Measurements from ENCODE around the gene SWT1. TPM values are rescaled to one million over a fixed set of nuclear protein-coding genes. Genes with fewer than 3 reads are reported as not detected.

The SWT1 gene
- total and polyA plus RNA-seq, 9 of the 15 experiments (the other 6 are each of a cell fraction or from before 2014, with no cell fraction given): 1.5 to 3.4 (median 2.3) TPM

DNA sequence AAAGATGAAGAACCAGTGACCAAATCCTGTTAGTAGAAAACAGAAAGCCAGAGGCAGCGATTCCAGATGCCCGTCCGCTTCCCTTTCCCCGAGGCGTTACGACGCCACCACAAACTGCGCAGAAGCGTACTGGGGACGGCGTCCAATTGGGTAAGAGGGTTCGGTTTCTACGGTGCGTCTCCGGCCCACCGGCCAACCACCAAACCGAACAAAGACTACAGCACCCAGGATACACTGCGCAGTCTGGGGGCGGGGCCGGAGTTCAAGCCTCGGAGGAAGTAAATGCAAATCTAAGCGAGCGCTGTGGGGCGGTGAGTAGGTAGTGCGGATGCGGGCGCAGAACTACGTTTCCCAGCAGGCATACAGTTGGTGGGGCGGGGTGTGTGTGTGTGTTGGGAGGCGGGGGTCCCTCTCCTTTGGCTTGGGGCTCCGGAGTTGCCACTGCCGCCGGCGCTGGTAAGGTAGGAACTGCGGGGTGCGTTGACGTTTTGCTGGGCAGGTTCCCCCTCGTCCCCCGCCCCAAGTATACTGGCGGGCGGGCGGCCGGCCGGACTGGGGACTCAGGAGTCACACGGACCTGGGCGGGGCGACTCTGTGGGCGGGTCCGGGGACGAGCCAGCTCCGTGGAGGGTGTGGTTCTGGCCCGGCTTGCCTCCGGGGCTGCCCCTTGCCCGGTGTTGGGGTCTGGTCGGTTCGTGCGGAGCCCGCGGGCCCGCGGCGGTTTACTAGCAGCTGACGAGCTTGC, at the start of gene SWT1, which contains the start of gene TRMT1L (continued):
- TF ChIP-seq, protein P1, sequence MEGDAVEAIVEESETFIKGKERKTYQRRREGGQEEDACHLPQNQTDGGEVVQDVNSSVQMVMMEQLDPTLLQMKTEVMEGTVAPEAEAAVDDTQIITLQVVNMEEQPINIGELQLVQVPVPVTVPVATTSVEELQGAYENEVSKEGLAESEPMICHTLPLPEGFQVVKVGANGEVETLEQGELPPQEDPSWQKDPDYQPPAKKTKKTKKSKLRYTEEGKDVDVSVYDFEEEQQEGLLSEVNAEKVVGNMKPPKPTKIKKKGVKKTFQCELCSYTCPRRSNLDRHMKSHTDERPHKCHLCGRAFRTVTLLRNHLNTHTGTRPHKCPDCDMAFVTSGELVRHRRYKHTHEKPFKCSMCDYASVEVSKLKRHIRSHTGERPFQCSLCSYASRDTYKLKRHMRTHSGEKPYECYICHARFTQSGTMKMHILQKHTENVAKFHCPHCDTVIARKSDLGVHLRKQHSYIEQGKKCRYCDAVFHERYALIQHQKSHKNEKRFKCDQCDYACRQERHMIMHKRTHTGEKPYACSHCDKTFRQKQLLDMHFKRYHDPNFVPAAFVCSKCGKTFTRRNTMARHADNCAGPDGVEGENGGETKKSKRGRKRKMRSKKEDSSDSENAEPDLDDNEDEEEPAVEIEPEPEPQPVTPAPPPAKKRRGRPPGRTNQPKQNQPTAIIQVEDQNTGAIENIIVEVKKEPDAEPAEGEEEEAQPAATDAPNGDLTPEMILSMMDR (IDR thresholded peaks at IDR 0.05 in 2 of 3, conservative IDR thresholded peaks at IDR 0.05 in 1 of 3; ENCODE audit: insufficient read depth in 2 of 3, low read depth in 1 of 3, low read length in 3 of 3): no peak
- TF ChIP-seq ESRRB (CRISPR knock-in tag; IDR thresholded peaks at IDR 0.05; ENCODE audit: borderline replicate concordance) (no peak), PCBP1 (IDR thresholded peaks at IDR 0.05; ENCODE audit: low read depth, low read length, poor library complexity, severe bottlenecking) (peak; percentile 15), ELF2 (CRISPR knock-in tag; IDR thresholded peaks at IDR 0.05) (no peak), HOXB6 (CRISPR knock-in tag; IDR thresholded peaks at IDR 0.05; ENCODE audit: borderline replicate concordance) (no peak), TAL1 (IDR thresholded peaks at IDR 0.05) (no peak), FIP1L1 (IDR thresholded peaks at IDR 0.05; ENCODE audit: low read depth, low read length, poor library complexity, severe bottlenecking) (peak; percentile 19), SIX5 (IDR thresholded peaks at IDR 0.05; ENCODE audit: borderline replicate concordance in 1 of 2, insufficient read depth in 1 of 2, low read depth in 1 of 2, low read length in 2 of 2) (peak; percentile 85 to 87), ZNF584 (CRISPR knock-in tag; IDR thresholded peaks at IDR 0.05; ENCODE audit: low read depth) (no peak), RFX1 (IDR thresholded peaks at IDR 0.05) (peak; percentile 69), ZFP1 (CRISPR knock-in tag; IDR thresholded peaks at IDR 0.05) (no peak), PTBP1 (IDR thresholded peaks at IDR 0.05; ENCODE audit: low read depth, low read length) (no peak), ZNF785 (CRISPR knock-in tag; IDR thresholded peaks at IDR 0.05) (no peak), ELF1 (tag; IDR thresholded peaks at IDR 0.05) (peak; percentile 92), TAF1 (IDR thresholded peaks at IDR 0.05; ENCODE audit: control insufficient read depth, extremely low read depth, insufficient read depth, low read length, severe bottlenecking) (peak; percentile 82), BRD9 (IDR thresholded peaks at IDR 0.05; ENCODE audit: low read depth, partially characterized antibody) (peak; percentile 28)
- TF ChIP-seq, protein P2, sequence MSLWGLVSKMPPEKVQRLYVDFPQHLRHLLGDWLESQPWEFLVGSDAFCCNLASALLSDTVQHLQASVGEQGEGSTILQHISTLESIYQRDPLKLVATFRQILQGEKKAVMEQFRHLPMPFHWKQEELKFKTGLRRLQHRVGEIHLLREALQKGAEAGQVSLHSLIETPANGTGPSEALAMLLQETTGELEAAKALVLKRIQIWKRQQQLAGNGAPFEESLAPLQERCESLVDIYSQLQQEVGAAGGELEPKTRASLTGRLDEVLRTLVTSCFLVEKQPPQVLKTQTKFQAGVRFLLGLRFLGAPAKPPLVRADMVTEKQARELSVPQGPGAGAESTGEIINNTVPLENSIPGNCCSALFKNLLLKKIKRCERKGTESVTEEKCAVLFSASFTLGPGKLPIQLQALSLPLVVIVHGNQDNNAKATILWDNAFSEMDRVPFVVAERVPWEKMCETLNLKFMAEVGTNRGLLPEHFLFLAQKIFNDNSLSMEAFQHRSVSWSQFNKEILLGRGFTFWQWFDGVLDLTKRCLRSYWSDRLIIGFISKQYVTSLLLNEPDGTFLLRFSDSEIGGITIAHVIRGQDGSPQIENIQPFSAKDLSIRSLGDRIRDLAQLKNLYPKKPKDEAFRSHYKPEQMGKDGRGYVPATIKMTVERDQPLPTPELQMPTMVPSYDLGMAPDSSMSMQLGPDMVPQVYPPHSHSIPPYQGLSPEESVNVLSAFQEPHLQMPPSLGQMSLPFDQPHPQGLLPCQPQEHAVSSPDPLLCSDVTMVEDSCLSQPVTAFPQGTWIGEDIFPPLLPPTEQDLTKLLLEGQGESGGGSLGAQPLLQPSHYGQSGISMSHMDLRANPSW (CRISPR knock-in tag; IDR thresholded peaks at IDR 0.05): peak; percentile 43; the same call in 1 of the 2 replicates
- TF ChIP-seq, protein P3, sequence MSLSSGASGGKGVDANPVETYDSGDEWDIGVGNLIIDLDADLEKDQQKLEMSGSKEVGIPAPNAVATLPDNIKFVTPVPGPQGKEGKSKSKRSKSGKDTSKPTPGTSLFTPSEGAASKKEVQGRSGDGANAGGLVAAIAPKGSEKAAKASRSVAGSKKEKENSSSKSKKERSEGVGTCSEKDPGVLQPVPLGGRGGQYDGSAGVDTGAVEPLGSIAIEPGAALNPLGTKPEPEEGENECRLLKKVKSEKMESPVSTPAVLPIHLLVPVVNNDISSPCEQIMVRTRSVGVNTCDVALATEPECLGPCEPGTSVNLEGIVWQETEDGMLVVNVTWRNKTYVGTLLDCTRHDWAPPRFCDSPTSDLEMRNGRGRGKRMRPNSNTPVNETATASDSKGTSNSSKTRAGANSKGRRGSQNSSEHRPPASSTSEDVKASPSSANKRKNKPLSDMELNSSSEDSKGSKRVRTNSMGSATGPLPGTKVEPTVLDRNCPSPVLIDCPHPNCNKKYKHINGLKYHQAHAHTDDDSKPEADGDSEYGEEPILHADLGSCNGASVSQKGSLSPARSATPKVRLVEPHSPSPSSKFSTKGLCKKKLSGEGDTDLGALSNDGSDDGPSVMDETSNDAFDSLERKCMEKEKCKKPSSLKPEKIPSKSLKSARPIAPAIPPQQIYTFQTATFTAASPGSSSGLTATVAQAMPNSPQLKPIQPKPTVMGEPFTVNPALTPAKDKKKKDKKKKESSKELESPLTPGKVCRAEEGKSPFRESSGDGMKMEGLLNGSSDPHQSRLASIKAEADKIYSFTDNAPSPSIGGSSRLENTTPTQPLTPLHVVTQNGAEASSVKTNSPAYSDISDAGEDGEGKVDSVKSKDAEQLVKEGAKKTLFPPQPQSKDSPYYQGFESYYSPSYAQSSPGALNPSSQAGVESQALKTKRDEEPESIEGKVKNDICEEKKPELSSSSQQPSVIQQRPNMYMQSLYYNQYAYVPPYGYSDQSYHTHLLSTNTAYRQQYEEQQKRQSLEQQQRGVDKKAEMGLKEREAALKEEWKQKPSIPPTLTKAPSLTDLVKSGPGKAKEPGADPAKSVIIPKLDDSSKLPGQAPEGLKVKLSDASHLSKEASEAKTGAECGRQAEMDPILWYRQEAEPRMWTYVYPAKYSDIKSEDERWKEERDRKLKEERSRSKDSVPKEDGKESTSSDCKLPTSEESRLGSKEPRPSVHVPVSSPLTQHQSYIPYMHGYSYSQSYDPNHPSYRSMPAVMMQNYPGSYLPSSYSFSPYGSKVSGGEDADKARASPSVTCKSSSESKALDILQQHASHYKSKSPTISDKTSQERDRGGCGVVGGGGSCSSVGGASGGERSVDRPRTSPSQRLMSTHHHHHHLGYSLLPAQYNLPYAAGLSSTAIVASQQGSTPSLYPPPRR (CRISPR knock-in tag; IDR thresholded peaks at IDR 0.05; ENCODE audit: borderline replicate concordance): no peak
